HG03135 (cell line): Measurements from ENCODE around the gene CCDC124.

Experiments used
- ATAC-seq: cut with Tn5 transposase; IDR thresholded peaks from one replicate; pipeline ENCODE4 v1.9.1; 2021; ENCODE audit warnings: mild to moderate bottlenecking, moderate library complexity; ENCODE audit not compliant: unreplicated experiment

Gene CCDC124

DNA sequence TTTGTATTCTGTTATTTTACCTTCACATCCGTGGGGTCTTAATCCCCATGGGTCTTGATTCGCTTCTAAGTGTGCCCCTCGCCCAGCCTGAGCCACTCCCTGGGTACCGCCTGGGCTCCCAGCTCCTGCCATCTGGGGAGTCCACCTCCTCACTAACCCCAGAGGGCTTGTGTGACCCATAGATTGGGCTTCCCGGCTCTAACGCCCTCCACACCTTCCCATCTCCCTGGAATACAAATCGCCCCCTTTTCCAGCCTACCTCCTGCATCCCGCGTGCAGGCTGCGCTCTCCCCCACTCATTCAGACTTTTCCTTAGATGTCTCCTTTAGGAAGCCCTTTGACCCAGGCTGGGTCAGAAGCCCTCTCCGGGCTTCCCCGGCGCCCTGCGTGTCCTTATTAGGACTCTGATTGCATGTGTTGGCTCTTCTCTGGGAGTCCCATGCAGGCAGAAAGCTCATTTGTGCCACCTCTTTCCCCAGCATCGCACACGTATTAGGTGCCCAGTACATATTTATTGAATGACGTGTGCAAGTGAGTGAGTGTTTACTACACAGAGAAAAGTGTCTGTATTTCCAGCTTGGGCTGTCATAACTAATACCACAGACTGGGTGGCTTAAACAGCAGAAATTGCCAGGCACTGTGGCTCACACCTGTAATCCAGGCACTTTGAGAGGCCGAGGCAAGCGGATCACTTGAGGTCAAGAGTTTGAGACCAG is 757 bp downstream of the CCDC124 start:
- ATAC-seq: no peak

DNA sequence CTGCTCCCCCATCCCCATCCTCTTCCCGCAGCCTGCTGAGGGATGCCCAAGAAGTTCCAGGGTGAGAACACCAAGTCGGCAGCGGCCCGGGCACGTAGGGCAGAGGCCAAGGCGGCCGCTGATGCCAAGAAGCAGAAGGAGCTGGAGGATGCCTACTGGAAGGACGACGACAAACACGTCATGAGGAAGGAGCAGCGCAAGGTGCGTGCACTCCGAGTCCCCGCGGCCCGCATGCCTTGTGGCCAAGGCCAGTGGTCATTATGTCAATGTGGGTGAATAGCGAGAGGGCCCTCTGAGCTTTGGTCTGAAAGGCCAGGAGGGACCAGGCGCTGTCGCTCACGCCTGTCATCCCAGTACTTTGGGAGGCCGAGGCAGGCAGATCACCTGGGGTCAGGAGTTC is 3.6 kb downstream of the CCDC124 start:
- no peak for ATAC-seq

DNA sequence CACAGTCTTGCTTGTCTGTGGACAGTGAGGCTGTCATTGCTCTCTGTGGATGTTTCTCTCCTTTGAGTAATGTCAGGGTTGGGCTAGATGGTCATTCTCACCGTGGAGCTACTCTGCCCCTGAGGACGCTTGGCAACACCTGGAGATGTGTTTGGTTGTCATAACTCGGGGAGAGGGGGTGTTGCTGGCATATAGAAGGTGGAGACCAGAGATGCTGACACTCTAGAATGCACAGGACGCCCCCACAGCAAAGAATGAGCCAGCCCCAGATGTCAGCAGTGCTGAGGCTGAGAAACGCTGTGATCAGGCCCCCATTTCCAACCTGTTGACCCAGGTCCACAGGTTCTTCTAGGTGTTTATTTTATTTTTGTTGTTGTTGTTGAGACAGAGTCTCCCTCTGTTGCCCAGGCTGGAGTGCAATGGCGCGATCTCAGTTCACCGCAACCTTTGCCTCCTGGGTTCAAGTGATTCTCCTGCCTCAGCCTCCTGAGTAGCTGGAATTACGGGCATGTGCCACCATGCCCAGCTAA is 4.6 kb downstream of the CCDC124 start:
- ATAC-seq: no peak

DNA sequence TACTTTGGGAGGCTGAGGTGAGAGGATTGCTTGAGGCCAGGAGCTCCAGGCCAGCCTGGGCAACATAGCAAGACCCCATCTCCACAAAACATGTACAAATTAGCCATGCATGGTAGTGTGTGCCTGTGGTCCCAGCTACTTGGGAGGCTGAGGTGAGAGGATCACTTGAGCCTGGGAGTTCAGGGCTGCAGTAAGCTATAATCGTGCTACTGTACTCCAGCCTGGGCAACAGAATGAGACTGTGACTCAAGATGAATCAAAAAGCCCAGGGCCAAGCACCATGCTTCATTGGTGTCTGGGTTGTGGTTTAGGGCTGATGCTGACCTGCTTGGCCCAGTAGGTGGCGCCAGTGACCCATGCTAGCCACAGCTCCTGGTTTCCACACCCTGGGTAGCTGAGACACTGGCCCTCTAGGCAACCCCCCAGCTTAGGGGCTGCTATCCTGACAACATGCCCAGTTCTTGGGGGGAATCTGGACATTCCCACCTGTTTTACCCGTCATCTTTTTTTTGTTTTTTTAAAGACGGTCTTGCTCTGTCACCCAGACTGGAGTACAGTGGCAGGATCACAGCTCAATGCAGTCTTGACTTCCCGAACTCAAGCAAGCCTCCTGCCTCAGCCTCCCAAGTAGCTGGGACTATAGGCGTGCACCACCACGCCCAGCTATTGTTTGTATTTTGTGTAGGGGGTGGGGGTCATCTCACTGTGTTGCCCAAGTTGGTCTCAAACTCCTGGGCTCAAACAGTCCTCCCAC is 5.5 kb downstream of the CCDC124 start:
- ATAC-seq: no peak

DNA sequence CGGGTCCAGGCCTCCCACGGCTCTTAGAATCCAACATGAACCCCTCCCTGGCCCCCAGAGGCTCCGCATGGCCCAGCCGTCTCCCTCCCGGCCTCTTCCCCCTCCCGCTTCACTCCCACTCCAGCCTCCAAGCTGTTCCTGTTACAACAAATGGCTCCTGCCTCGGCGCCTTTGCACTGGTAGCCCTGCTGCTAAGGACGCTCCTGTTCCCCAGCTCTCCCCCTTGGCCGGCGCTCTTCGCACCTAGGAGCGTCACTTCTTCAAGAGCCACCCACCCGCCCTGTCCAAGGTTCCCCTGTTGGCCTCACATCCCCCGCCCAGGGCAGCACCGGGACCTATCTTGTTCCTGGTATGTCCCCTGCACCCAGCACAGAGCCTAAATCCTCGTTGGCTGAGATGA is 9.4 kb downstream of the CCDC124 start:
- no peak for ATAC-seq

DNA sequence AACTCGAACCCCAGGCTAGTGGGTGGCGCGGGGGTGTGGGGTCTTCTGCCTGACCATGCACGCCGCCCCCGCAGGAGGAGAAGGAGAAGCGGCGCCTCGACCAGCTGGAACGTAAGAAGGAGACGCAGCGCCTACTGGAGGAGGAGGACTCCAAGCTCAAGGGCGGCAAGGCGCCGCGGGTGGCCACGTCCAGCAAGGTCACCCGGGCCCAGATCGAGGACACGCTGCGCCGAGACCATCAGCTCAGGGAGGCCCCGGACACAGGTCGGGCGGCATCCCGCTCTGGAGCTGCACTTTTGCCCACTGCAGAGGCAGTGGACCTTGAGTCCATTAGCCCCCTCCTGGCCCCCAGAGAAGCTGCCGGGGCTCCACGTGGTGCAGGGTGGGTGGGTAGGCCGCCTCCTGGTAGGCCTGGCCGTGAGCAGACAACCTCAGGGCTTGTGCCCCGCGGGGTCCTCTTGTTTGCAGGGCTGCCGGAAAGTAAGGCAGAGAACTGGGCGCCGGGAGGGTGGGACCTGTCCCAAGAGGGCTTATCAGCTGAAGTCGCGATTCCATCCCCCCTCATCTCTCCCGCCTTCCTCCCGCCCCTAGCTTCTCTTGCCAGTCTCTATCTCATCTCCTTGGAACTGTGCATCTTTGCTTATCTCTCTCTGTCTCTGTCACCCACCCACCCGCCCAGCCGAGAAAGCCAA is 9.9 kb downstream of the CCDC124 start:
- no peak for ATAC-seq

DNA sequence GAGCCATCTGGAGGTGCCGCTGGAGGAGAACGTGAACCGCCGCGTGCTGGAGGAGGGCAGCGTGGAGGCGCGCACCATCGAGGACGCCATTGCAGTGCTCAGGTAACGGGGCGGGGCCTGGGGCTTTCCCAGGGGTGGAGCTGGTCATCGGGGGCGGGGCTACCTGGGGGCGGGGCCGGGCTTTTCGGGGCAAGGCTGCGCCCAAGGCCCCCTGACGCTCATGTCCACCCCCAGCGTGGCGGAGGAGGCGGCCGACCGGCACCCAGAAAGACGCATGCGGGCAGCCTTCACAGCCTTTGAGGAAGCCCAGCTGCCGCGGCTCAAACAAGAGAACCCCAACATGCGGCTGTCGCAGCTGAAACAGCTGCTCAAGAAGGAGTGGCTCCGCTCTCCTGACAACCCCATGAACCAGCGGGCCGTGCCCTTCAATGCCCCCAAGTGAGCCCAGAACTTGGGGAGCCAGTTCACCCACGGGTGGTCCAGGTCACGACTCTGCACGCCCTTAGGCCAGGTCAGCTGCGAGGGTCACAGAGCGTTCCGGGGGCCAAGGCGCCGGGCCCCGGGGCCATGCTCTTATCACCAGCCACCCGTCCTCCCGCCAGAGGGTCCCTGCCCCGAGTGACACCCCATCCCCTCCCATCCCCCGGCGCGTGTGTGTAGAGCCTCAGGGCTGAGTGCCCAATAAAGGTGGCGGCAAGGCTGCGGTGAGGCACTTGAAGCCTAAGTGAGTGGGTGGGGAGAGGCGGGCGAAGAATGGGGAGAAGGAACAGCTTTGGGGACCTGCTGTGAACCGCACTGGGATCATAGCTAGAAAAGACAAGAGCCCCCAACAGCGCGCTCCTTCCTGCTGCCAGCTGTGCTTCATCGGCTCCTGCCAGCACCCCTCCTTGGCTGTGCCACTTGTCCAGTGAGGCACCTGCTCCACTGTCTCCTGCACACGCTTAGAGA is 10.7 kb downstream of the CCDC124 start:
- no peak for ATAC-seq

DNA sequence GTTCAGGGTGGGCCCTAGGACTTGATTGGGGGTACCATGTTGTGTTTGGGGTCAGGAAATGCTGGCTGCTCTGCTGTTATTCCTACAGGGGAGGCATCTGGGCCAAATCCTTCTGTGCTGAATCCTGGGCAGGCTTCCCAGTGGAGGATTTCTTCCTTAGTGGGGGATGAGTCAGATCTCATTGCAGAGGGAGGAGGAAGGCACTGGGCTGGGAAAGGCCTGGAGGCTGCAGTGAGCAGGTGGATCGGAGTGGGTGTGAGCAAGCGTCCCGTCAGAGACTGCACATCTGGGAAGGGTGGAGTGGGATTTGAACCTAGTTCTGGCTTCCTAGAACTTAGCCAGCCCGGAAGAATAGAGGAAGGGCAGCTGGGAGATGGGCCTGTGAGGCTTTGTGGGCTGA is 11.5 kb downstream of the CCDC124 start:
- no peak for ATAC-seq

DNA sequence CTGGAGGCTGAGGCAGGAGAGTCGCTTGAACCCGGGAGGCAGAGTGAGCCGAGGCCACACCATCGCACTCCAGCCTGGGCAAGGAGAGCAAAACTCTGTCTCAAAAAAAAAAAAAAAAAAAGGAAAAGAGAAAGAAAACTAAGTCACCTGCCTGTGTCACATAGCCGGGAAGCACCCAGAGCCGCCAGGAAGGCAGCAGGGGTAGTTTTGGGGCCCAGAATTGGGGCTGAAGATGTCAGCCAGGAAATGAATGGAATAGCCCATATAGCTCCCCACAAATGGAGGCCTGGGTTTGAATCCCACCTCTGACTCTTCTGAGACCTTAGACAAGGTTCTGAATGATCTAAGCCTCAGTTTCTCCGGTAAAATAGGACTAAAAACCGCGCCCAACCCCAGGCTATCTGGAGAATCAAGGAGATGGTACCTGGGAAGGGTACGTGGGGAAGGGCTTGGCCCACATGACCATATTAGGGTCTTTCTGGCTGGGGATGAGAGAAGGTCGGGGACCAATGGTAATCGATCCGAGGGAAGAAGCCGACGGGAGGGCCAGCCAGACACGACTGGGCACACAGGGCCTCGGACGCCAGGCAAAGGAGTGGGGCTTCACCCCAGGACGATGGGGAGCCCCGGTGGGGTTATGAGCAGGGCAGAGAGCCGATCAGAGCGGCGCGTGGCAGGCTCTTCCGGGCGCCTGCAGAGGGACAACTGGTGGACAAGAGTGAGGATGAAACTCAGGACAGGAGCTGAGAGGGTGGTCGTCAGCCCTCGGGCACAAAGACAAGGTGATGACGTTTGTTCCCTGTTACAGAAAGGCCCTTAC is 14.4 kb downstream of the CCDC124 start:
- ATAC-seq: peak; percentile 29

DNA sequence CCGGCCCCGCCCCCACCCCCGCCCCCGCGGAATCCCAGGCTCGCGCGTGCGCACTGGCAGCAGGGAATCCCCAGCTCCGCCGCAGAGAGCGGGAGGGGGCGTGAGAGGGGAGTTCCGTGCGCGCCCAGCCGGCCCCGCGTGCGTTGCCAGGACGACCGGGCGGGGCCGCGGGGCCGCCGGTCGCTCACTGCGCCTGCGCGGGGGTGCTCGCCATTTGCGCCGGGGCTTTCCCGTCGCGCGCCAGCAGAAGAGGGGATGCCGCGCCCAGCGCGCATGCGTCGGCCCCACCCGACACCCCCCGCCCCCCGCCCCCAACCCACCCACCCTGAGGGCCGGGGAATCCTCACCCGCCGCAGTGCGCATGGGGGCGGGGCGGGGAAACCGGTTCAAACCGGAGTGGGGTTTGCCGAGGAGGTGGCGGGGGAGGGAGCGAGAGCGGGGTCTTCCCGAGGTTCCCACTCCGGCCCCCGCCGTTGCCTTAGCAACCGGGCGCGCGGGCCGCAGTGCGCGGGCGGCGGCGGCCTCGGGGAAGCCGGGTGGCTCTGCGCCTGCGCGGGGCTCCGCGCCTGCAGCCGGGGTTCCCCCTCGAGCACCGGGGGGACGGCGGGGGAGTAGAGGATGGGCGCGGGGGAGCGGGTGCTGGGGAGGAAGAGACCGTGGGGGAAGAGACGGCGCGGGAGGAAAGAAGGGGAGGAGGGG is 15.1 kb downstream of the CCDC124 start:
- ATAC-seq: peak; percentile 54

DNA sequence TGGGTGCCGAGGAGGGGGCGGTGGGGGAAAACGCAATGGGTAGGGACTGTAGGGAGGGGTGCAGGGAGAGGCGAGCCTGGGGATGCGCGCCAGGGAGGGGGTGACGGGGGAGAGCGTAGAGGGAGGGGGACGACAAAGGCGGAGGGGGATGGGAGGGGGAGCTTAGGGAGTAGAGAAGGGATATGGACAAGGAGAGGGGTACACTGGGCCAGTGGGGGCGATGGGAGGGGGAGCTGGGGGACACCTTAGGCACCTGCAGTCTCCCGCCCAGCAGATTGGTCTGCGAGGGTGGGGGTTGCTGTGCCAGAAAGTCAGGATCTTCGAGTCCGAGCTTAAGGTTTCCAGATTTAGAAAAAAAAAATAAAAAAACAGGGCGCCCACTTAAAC is 15.7 kb downstream of the CCDC124 start:
- no peak for ATAC-seq

DNA sequence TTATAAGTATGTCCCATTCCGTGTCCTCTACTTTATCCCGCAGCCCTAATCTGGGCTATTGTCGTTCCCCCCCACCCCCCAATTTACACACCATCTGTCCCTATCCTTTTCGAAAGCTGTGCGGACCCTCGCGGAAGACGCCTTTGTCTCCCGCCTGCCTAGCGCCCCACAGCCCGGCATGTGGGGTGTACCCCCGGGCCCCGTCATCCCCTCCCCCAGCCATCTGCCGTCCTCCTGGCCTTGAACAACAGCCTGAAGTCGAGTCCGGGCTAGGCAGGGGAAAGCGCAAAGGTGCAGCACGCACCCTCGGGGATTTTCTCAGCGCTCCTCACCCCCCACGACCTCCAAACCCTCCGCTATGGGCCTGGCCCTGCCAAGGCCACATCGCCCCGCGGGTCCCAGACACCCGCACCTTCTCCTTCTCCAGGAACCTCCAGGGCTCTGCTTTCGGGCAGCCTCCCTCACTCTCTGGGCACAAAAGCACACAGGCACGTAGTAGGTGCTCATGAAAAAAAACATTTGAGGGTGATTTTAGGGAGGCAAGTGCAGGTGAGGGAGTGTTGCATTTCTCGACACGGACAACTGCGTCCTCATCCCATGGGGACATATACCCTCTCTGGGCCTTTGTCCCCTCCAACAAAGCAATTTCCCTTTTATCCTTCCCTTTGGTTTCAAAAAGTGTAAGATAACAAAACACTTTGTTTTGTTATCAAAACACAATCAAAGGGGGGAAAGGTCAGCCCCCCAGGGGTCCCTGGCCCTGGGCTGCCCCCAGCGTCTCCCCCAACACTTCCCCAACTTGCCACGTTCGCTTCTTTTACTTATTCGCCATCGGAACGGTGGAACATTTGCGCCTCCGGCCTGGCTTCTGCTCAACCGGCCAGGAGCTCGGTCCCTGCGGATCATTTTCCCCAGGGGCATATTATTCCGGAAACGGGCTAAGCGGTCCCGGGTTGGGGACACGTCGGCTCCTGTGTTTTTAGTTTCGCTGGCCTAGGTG is 16.4 kb downstream of the CCDC124 start:
- ATAC-seq: no peak

DNA sequence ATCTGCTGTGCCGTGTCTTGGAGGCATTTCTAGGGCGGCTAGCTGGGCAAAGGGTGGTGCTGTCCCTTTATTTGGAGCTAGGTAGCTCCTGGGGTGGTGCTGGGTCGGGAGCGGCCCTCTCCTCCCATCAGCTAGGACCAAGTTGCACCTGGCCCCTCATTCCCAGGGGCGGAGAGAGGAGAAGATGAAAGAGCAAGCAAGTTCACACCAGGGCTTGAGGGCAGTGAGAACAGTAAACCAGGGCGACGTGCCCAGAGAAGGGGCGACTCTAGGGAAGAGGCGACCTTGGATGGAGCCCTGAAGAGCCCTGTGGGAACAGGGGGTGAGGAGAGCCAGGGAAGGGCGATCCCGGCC is 17.1 kb downstream of the CCDC124 start:
- no peak for ATAC-seq

DNA sequence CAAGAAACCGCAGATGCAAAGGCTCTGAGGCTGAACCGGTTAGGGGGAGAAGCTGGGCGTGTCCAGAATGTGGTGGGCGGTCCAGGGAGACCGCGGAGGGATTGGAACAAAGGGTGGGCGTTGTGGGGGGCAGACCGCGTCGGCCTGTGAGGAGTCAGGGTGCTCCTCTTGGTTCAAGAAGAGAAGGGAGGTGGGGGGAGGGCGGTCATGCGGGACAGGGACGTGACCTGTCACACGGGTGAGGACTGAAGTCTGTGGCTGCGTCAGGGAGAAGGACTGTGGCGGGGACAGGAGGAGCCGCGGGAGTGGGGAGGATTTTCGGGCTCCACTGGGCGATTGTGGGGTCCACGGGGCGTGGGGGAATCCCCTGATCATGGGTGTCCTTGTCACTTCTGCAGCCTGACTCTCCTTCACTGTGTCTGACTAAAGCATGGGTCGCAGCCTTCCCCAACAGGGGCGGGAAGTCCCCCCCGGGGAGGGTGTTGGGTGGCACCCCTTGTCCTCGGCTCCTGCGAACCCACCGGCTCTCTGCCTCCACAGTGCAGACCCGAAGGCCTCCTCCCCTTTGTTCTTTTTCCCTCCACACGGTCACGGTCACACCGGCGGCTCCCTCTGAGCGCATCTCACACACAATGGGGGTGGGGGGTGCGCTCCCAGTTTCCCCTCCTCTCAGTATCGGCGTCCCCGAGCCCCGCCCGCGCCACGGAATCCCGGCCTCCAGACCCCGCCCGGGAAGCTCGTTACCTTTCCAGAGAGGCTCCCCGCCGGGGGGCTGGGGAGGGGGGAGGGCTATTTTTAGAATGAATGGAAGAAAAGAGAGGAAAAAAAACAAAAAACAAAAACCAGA is 17.7 kb downstream of the CCDC124 start:
- ATAC-seq: no peak

DNA sequence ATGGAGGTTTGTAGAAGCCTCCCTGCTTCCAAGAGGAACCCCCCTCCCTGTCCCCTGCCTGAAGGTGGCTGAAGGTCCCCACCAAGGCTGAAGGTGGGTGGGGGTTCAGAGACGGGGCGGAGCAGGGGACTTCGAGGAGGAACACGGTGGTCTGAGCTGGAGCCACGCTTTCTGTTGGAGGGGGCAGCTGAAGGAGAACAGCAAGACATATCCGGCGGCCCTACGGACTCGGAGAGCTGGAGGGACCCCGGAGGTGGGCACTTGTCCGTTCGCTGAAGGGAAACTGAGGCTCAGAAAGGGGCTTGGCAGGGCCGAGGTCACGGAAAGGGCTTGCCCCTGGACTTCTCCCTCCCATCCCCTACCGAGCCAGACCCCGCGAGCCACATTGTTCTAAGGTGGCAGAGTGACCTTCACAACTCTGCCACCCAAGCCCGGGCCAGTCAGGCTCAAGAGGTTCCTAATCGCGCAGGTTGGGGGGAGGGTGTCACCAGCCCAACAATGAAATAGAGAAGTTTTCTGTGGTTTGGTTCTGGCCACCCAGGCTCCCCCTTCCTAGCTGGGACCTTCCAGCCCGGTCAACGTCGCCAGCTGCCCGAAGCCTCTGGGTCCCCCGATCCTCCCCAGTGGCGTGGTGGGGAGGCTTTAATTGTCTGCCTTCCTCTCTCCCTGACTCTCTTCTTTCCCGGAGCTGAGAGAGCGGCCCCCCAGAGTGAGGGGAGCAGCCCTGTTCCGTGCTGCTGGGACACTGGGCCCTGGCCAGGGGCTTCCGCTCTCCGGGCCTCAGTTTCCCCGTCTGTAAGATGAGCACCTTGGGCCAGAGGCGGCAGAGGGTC is 18.6 kb downstream of the CCDC124 start:
- no peak for ATAC-seq
